Esophagus muscularis mucosa (tissue), 4 donors: ENCODE measurements around the gene UBAC2. TPM values are rescaled to one million over a fixed set of nuclear protein-coding genes. Genes with fewer than 3 reads are reported as not detected.
A peak's percentile ranks its signal among the peaks of the same experiment; 100 is the strongest.

Experiments used
- DNase-seq: peaks from one replicate; pipeline ENCODE4 v3.0.0-alpha.2; 2017; ENCODE audit errors: extremely low spot score
- H3K27ac ChIP-seq, 4 donors: fragments of 200-600 bp; sonication (generic); replicated peaks in 1 of 4; 1 replicate in 3 of 4; 2 replicates in 1 of 4; pipeline ENCODE4 v1.5.1; 2016 to 2019; ENCODE audit warnings: mild to moderate bottlenecking in 1 of 4
- H3K27me3 ChIP-seq, 4 donors: fragments of 200-600 bp; sonication (generic); one replicate each; pipeline versions ENCODE4 v1.5.1 to v1.6.0; 2016 to 2019
- H3K36me3 ChIP-seq, 4 donors: fragments of 200-600 bp; sonication (generic); one replicate each; pipeline ENCODE4 v1.5.1; 2016 to 2019
- H3K4me1 ChIP-seq, 4 donors: fragments of 200-600 bp; sonication (generic); one replicate each; pipeline ENCODE4 v1.5.1; 2016 to 2019
- H3K4me3 ChIP-seq, 4 donors: fragments of 200-600 bp; sonication (generic); 1 replicate in 2 of 4; 2 replicates in 2 of 4; pipeline ENCODE4 v1.5.1; 2016 to 2019; ENCODE audit warnings: mild to moderate bottlenecking in 4 of 4, moderate library complexity in 1 of 4
- H3K9me3 ChIP-seq, 4 donors: fragments of 200-600 bp; sonication (generic); 1 replicate in 3 of 4; 2 replicates in 1 of 4; pipeline ENCODE4 v1.5.1; 2016 to 2019
- CTCF ChIP-seq, 3 experiments: fragments of 200-600 bp in 2 of 3; fragments of 450-650 bp in 1 of 3; sonication (generic) in 2 of 3; IDR thresholded peaks; one replicate each; pipeline ENCODE4 v1.5.1; 2017 to 2019; ENCODE audit warnings: antibody characterized with exemption in 3 of 3, mild to moderate bottlenecking in 2 of 3, moderate library complexity in 1 of 3
- EP300 ChIP-seq: sonication (generic); formaldehyde crosslinking; IDR thresholded peaks from one replicate; pipeline ENCODE4 v1.6.1; 2017; ENCODE audit warnings: antibody characterized with exemption
- POLR2A ChIP-seq: fragments of 450-650 bp; IDR thresholded peaks from one replicate; pipeline ENCODE4 v1.6.1; 2017; ENCODE audit warnings: antibody characterized with exemption, moderate library complexity, mild to moderate bottlenecking, low read depth
- POLR2AphosphoS5 ChIP-seq, 2 donors: sonication (generic); formaldehyde crosslinking; IDR thresholded peaks; one replicate each; pipeline ENCODE4 v1.6.1; 2017; ENCODE audit warnings: antibody characterized with exemption in 2 of 2
- WGBS: methylation state at CpG from one replicate; pipeline ENCODE4 v1.1.5; 2018; 5-methylcytosine and 5-hydroxymethylcytosine counted together
- intact Hi-C: fragments of 100-400 bp; cut with DNase I; formaldehyde crosslinking; loops from one replicate; pipeline ENCODE4 v1.15.1; 2023
- total RNA-seq, 4 donors: library from RNA; depleted of rRNA; stranded (reverse); fragments of >200 nt; gene quantifications; one replicate each; pipeline versions ENCODE4 v1.1.0 to v1.2.1, GENCODE V29; 2016

UBAC2 gene
- total RNA-seq, 4 donors from 2014 or later: 42.6 to 62.1 (median 50.9) TPM

DNA sequence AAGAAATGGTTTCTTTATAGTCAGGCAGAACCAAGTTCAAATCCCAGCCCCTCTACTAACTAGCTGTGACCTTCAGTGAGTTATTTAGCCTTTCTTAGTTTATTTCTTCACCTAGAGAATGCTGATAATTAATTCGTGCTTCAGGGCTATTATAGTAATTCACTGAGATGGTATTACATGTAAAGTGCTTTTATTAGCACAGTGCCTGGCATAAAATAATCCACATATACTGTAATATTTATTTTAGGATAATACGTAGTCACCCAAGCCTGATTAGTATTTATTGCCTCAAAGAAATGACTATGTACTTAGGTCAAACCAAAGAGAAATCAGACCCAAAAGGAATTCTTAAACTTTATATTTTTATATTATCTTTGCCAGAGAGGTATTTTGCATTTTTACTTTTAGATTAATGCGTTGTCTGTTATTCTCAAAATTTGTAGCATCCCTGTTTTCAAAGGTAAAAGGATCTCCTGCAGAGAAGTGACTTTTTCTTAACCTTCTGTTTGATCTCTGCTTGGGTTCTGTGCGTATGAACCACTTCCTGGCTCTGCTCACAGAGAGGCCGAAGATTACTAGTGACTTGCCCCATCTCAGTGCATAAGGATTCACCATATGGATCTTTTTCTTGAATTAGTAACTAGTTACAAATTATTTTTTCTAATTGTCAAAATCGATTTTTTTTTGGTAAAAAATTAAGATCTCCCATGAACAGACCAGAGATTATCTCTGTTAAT lies 19.7 kb downstream of the UBAC2 start:
- Histone ChIP-seq H3K27ac (no peak overlapping the region), H3K4me1 (peaks cover 17 to 56% (median 47%) of the 10 kb centered on the region in 4 donors), H3K4me3 (no peak overlapping the region), H3K27me3 (no peaks in the 10 kb centered on the region), H3K9me3 (no peaks in the 10 kb centered on the region), H3K36me3 (no peaks in the 10 kb centered on the region)
- intact Hi-C loops: no loop called here
- 69% methylated on average over 6 of the region's 6 CpGs for WGBS
- no peak for DNase-seq
- TF ChIP-seq POLR2A: no peak
- no peak for TF ChIP-seq EP300
- no peak for TF ChIP-seq CTCF (IDR thresholded peaks at IDR 0.05)
- no peak for TF ChIP-seq POLR2AphosphoS5 (IDR thresholded peaks at IDR 0.05)

GRCh38 chr13:99221567-99222239 lies 21.0 kb downstream of the UBAC2 start:
- intact Hi-C loops: no loop called here
- Histone ChIP-seq H3K36me3 (no peaks in the 10 kb centered on the region), H3K27ac (no peak overlapping the region), H3K4me3 (no peak overlapping the region), H3K4me1 (peaks cover 26 to 68% (median 58%) of the 10 kb centered on the region in 4 donors), H3K9me3 (no peaks in the 10 kb centered on the region), H3K27me3 (no peaks in the 10 kb centered on the region)
- 93% methylated on average over 8 of the region's 8 CpGs for WGBS
- no peak for TF ChIP-seq EP300
- TF ChIP-seq POLR2AphosphoS5 (IDR thresholded peaks at IDR 0.05): no peak
- no peak for TF ChIP-seq POLR2A
- TF ChIP-seq CTCF (IDR thresholded peaks at IDR 0.05): no peak
- DNase-seq: peak; percentile 50

DNA sequence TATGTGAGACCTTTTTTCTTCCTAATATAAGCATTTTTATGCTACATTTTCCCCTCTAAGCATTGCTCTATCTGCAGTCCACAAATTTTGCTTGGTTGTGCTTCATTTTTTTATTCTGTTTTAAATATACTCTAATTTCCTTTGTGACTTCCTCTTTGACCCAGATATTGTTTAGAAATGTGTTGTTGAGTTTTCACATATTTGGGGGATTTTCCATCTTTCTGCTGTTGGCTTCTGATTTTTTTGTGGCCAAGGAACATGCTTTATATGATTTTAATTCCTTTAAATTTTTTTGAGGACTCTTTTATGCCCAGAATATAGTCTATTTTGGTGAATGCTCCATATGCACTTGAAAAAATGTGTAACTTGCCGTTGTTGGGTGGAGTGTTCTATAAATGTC lies 22.9 kb downstream of the UBAC2 start:
- intact Hi-C loops: no loop called here
- 96% methylated on average over 1 of the region's 1 CpG for WGBS
- TF ChIP-seq EP300: no peak
- TF ChIP-seq POLR2AphosphoS5 (IDR thresholded peaks at IDR 0.05): no peak
- no peak for TF ChIP-seq CTCF (IDR thresholded peaks at IDR 0.05)
- no peak for TF ChIP-seq POLR2A
- no peaks in the 10 kb centered on the region for H3K9me3 ChIP-seq
- H3K27ac ChIP-seq: no peak overlapping the region
- H3K4me3 ChIP-seq: no peak overlapping the region
- peaks cover 37 to 55% (median 42%) of the 10 kb centered on the region in 4 donors for H3K4me1 ChIP-seq
- H3K27me3 ChIP-seq: no peaks in the 10 kb centered on the region
- DNase-seq: no peak
- H3K36me3 ChIP-seq: peaks cover 0 to 5% (median 0%) of the 10 kb centered on the region in 4 donors

DNA sequence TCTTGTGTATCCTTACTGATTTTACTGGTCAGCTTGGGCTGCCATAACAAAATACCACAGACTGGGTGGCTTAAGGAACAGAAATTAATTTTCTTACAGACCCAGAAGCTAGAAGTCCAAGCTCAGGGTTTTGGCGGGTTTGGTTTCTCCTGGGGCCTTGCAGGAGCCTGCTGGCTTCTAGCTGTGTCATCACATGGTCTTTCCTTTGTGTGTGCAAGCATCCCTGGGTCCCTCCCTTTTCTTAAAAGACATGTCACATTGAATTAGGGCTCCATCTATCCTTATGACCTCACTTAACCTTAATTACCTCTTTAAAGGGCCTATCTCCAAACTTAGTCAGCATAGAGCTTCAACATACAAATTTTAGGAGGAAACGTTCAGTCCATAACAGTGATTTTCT lies 23.4 kb downstream of the UBAC2 start:
- intact Hi-C loops: no loop called here
- WGBS: 89% methylated on average over 2 of the region's 2 CpGs
- H3K4me1 ChIP-seq: peaks cover 35 to 55% (median 42%) of the 10 kb centered on the region in 4 donors
- no peak overlapping the region for H3K4me3 ChIP-seq
- TF ChIP-seq EP300: no peak
- no peak for TF ChIP-seq CTCF (IDR thresholded peaks at IDR 0.05)
- no peak for TF ChIP-seq POLR2AphosphoS5 (IDR thresholded peaks at IDR 0.05)
- no peak for TF ChIP-seq POLR2A
- peak; percentile 24 for DNase-seq
- no peak overlapping the region for H3K27ac ChIP-seq
- no peaks in the 10 kb centered on the region for H3K27me3 ChIP-seq
- no peaks in the 10 kb centered on the region for H3K9me3 ChIP-seq
- H3K36me3 ChIP-seq: peaks cover 0 to 5% (median 0%) of the 10 kb centered on the region in 4 donors
